Rectal smooth muscle tissue (tissue), 1 donor: ENCODE measurements around the gene KIAA1614.

Experiments used
- H3K27ac ChIP-seq: one replicate; pipeline ENCODE4 v1.7.0; 2013; ENCODE audit warnings: low read depth, low read length, inconsistent platforms
- H3K27me3 ChIP-seq: one replicate; pipeline ENCODE4 v1.7.0; 2013; ENCODE audit warnings: low read length; ENCODE audit not compliant: control insufficient read depth, insufficient read depth
- H3K36me3 ChIP-seq: one replicate; pipeline ENCODE4 v1.7.0; 2013; ENCODE audit warnings: low read length; ENCODE audit not compliant: control insufficient read depth, insufficient read depth
- H3K4me1 ChIP-seq: one replicate; pipeline ENCODE4 v1.7.0; 2013; ENCODE audit warnings: low read length; ENCODE audit not compliant: control insufficient read depth, insufficient read depth
- H3K4me3 ChIP-seq: one replicate; pipeline ENCODE4 v1.7.0; 2013; ENCODE audit warnings: low read length
- H3K9ac ChIP-seq: one replicate; pipeline ENCODE4 v1.7.0; 2013; ENCODE audit warnings: low read length

KIAA1614 gene, protein sequence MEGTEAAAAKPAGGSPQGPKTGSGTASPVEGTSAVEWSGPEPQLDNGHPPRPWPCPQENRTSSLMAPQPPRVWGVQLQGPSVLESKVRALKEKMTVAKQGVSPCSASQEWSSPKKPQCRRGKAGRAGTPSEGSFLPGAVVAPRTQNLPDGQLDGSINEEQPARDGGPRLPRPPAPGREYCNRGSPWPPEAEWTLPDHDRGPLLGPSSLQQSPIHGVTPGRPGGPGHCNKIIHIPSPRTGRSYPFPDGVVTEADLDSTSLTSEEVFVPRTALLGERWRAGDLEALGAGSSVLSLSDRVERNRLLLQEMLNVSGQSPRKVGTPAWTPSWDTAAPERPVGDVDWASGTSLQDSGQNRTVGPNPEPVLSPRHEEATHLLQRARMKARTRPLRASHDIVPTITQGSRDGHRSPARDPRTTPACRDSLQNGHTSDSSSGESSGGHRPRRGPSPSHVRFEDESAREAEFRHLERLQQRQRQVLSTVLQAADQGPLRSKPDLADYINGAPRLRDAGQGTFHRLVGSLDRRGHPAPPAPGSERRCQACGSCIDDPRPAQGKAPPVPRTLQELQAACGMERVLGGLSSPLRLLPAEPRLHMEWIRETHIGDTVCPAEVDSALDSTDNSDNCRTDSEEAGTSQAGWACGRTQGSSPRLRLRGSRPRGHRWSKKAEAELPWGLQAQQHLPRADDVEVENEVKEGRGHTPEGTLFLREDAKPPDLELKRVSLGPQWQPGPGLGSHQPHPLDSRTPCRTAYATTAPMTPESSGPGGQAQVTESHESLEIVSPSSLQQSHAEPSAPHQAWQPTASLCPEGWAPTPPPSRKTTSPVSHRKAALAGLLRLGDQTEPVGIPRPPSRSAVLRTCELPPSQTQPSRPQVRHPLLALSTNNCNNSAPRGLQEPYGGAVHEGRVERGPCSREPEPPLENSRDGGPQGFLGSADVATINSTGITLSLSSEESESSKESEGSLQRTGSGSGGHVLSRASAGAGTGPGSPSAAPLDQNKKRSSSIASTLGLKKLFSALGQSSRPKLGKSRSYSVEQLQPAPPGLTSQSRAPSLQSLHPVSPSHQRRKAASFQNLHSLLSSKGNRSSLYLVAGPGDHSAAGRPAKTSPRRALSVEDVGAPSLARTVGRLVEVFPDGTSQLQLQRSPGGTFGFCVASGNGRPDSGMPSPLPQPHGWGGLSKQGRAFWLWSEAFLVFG

DNA sequence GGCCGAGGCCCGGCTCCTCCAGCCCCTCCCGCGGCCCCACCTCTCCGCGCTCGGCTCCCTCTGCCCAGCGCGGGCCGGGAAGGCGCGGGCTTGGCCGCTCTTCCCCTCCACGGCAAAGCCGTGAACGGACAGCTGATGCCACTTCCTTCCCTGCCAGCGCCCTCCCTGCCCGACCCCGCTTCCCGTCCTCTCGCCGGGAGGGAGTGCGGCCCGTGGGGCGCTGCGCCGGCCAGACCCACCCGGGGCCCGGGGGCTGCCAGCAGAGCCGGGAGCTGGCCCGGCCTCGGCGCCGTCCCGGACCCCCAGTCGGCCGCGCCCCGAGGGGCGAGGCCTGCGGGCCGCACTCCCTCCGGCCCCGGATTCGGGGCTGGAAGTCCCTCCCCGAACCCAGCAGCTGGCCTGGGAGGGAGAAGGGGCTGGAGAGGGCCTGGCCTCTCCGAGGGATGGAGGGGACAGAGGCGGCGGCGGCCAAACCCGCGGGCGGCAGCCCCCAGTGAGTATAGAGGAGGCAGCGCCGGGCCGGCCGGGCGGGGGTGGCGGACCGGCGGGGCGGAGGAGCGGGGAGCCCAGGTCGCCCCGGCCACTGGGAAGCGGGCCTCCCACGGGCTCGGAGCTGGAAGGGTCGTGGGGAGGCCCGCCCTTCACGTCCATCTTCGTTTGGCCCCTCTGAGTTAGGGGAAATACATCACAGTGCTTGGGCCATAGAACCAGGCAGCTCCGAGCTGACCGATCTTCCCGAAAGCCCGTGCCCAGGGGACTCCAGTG is at the start of gene KIAA1614:
Gene KIAA1614, plus strand, starts transcription at position 97 of the 765 bp plus-strand sequence. Its CDS starts 347 bp downstream, at position 444.
- peaks cover 9% of the 10 kb centered on the region for H3K4me1 ChIP-seq
- no peaks in the 10 kb centered on the region for H3K36me3 ChIP-seq
- peak within 1 kb of the TSS; percentile 78 for H3K4me3 ChIP-seq
- H3K27ac ChIP-seq: peak within 1 kb of the TSS; percentile 92
- H3K9ac ChIP-seq: peak within 1 kb of the TSS; percentile 29
- no peaks in the 10 kb centered on the region for H3K27me3 ChIP-seq

DNA sequence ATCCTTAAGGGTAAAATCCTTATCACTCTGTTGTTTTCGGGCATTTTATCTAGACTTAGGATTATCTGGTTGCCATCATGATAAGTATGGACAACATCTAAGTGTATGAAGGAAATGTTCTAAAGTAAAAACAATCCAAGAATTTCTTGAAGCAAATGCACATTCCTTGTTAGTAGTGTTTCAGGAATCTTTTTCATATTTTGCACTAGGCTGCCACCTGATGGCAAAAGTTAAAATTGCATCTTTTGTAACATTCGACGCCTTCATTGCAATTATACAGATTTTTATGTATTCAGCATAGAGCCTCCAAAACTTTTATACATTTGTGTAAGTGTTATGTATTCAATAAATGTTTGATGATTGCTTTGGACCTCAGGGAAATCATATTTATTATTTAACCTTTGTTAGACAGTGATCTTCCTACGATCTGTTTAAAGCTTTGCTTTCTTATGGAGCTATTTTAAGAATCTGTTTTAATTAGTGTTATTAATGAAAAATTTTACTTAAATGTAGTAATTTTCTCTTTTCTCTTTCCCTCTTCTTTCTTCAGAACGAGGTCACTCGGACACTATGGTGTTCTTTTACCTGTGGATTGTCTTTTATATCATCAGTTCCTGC is 49.4 kb upstream of the KIAA1614 start:
- no peak overlapping the region for H3K9ac ChIP-seq

DNA sequence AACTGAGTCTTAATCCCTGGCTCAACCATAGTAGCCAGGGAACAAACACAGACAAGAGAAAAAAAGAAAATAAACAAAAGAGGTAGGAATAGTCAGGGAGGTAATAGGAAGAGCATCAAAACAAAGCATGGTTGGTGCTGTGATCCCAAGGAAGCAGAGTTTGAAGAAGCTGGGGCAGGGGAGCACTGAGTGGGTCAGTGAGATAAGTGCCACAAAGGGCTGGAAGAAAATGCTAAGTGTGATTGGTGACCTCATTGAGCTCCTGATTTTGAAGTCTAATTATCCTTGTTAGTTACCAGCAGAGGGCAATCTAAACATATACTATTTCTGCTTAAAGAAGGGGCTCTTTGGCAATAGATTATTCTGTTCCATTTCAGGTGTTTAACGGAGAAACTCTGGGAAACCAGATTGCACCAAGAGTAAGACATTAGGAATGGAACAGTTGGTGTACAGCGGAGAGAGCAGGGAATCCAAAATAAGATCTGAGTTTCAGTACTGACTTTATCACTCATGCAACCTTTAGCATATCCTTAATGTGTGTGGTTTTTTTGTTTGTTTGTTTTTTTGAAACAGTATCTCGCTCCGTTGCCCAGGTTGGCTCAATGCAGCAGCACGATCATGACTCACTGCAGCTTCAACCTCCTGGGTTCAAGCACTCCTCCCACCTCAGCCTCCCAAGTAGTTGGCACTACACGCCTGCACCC is 30.7 kb upstream of the KIAA1614 start:
- H3K27ac ChIP-seq: no peak overlapping the region
- H3K4me1 ChIP-seq: no peaks in the 10 kb centered on the region
- no peak overlapping the region for H3K9ac ChIP-seq
- H3K4me3 ChIP-seq: no peak overlapping the region
- no peaks in the 10 kb centered on the region for H3K36me3 ChIP-seq
- H3K27me3 ChIP-seq: no peaks in the 10 kb centered on the region

More for the DNA sequence above, 49.4 kb upstream of the KIAA1614 start:
- no peak overlapping the region for H3K27ac ChIP-seq
- no peak overlapping the region for H3K4me3 ChIP-seq
- H3K27me3 ChIP-seq: no peaks in the 10 kb centered on the region
- peaks cover 3% of the 10 kb centered on the region for H3K4me1 ChIP-seq
- H3K36me3 ChIP-seq: no peaks in the 10 kb centered on the region

DNA sequence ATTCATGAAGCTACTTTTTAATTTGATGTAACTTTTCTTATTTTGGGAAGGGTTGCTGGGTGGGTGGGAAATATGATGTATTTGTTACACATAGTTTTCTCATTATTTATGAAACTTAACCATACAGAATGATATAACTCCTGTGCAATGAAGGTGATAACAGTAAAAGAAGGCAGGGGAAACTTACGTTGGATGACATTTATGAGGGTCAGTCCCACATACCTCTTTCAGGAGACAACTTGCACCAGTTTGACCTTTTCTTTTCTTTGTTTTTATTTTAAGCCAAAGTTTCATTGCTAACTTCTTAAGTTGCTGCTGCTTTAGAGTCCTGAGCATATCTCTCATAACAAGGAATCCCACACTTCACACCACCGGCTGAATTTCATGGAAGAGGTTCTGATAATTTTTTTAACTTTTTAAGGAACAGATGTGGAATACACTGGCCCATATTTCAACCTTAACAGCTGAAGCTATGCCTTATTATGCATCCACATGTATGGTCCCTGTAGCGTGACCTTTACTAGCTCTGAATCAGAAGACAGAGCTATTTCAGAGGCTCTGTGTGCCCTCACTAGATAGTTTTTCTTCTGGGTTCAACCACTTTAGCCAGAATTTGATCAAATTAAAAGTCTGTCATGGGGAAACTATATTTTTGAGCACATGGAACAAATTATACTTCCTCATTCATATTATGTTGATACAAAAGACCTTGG is 28.0 kb upstream of the KIAA1614 start:
- no peak overlapping the region for H3K27ac ChIP-seq
- no peak overlapping the region for H3K9ac ChIP-seq
- no peak overlapping the region for H3K4me3 ChIP-seq
- no peaks in the 10 kb centered on the region for H3K36me3 ChIP-seq
- H3K27me3 ChIP-seq: no peaks in the 10 kb centered on the region
- H3K4me1 ChIP-seq: no peaks in the 10 kb centered on the region

DNA sequence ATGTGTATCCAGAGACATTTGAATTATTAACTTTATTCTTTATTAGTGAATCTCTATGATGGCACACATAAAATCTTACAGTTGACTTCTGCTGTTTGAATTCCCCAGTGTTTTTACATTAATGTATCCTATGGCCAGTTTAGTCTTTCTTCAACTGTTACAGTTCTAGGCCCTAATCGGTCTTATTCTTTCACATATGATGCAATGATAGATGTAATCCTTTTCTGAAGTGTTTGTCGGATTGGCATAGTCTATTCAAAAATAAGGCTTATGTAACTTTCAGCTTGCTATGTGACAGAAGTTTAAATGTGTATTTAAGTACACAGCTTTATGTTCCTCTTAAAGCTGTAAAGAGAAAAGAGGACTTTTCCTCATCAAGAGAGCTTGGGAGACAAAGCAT is 26.4 kb upstream of the KIAA1614 start:
- H3K36me3 ChIP-seq: no peaks in the 10 kb centered on the region
- H3K4me1 ChIP-seq: no peaks in the 10 kb centered on the region
- no peak overlapping the region for H3K27ac ChIP-seq
- H3K9ac ChIP-seq: no peak overlapping the region
- no peaks in the 10 kb centered on the region for H3K27me3 ChIP-seq
- H3K4me3 ChIP-seq: no peak overlapping the region

DNA sequence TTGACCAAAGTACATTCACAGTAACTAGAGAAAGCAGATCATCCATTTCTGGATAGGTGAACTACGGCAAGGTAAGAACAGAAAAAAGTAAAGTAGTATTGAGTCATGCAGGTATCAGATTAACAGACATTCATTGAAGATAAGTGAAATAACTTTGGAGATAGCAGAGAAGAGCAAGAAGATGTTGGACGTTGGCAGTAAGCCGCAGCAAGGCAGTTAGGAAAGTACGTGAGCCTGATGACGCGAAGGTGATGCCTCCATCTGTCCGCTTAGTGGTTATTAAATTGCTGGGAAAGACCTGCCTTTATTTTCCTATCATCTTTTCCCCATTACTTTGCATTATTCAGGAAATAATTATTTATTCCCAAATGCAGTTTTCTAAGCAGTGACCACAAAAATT is 24.9 kb upstream of the KIAA1614 start:
- no peak overlapping the region for H3K4me3 ChIP-seq
- H3K9ac ChIP-seq: no peak overlapping the region
- no peak overlapping the region for H3K27ac ChIP-seq

DNA sequence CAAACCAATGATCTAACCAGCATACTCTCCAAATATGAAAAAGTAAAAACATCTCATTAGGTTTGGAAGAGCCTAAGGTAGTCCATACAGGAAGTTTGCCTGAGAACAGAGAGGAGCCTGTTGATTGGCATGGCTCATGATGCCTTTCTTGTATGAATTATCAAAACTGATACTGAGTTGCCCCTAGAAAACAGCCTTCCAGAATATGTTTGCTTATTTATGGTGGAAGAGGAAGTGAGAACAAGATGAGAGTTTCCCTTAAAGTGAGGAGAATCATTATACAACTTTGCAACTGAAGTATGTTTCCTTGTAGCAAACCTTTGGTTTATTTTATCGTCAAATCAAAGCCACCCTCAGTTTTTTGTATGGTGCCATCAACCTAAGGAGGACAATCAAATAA is 23.8 kb upstream of the KIAA1614 start:
- Histone ChIP-seq H3K27ac (no peak overlapping the region), H3K4me3 (no peak overlapping the region), H3K9ac (no peak overlapping the region), H3K27me3 (no peaks in the 10 kb centered on the region), H3K4me1 (no peaks in the 10 kb centered on the region), H3K36me3 (no peaks in the 10 kb centered on the region)

More for the DNA sequence above, 24.9 kb upstream of the KIAA1614 start:
- Histone ChIP-seq H3K36me3 (no peaks in the 10 kb centered on the region), H3K27me3 (no peaks in the 10 kb centered on the region), H3K4me1 (no peaks in the 10 kb centered on the region)

DNA sequence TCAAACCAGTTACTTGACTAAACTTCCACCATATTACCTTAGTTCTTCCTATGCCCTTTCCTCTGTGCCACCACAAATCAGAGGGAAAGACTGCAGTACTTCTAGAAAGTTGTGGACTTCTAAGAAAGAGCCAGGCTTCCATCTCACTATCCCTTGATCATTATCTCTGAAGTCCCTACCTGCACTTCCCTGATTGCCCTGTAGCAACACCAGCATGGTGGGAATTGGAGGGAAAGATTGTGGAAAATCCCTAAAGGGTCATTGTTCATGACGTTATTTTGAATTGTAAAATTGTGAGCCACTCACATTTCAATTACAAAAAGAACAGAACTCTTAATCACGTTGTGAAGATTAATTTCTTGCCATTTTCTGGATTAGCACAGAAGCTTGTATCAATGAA is 23.4 kb upstream of the KIAA1614 start:
- H3K4me3 ChIP-seq: no peak overlapping the region
- no peak overlapping the region for H3K27ac ChIP-seq
- H3K4me1 ChIP-seq: no peaks in the 10 kb centered on the region
- no peaks in the 10 kb centered on the region for H3K27me3 ChIP-seq
- no peak overlapping the region for H3K9ac ChIP-seq
- no peaks in the 10 kb centered on the region for H3K36me3 ChIP-seq

DNA sequence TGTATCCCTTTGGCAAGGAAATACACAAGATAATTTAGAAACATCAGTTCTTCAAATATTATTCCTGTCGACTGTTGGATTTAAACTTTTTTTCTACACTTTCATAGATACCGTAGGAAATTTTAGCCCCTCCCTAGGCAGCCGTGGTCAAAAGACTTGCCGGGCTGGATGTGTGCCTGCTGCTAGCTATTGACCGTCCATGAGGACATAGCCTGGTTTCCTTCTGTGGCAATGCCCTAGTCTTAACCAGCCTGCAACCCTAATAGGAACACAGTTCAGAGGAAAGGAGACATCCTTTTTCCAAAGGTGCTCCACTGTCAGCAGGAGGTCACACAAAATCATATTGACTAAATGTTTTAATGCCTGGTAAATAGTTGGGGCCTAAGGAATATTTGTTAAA is 20.4 kb upstream of the KIAA1614 start:
- no peak overlapping the region for H3K4me3 ChIP-seq
- H3K27ac ChIP-seq: no peak overlapping the region
- H3K4me1 ChIP-seq: no peaks in the 10 kb centered on the region
- no peaks in the 10 kb centered on the region for H3K27me3 ChIP-seq
- H3K9ac ChIP-seq: no peak overlapping the region
- H3K36me3 ChIP-seq: no peaks in the 10 kb centered on the region

DNA sequence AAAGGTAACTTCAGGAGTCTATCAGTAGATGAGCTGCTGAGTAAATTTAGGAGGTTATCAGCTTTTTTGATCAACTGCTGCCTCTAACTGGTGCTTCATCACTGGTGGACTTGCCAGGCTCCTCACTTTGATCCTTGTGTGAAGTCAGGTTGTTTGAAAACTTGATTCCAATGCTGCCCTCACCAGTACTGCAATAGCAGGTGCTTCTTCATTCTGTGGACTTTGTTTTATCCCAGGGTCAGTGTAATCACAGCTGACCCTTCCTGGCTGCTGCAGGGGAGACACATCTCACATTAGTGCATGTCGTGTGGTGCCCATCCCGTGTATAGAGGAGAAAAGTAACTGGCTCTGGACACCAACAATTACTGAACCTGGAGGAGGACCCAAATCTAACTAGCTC is 20.0 kb upstream of the KIAA1614 start:
- Histone ChIP-seq H3K4me3 (no peak overlapping the region), H3K36me3 (no peaks in the 10 kb centered on the region), H3K27ac (no peak overlapping the region), H3K4me1 (no peaks in the 10 kb centered on the region), H3K9ac (no peak overlapping the region), H3K27me3 (no peaks in the 10 kb centered on the region)
